K562 (cell line): ENCODE results near the gene MEGF11. TPM values are rescaled to one million over a fixed set of nuclear protein-coding genes. Genes with fewer than 3 reads are reported as not detected.
A peak's percentile ranks its signal among the peaks of the same experiment; 100 is the strongest.

Experiments
- ATAC-seq: fragments of 200-7000 bp; cut with Tn5 transposase; 3 replicates; pipeline ENCODE4 v1.9.1; 2020; ENCODE audit warnings: moderate library complexity
- BruUV-seq: library from RNA; stranded (reverse); fragments of 400-500 nt; replicated peaks from 2 replicates; lab custom pipeline; 2021; lab: Mats Ljungman, UMichigan
- CTCF ChIA-PET: fragments of 300-600 bp; formaldehyde crosslinking; extraction: SDS; loops from one replicate; lab custom pipeline; 2021; ENCODE audit warnings: low intra/inter-chr PET ratio; lab: Yijun Ruan, JAX
- POLR2A ChIA-PET: fragments of 300-600, 350-650 bp; sonication (Branson Sonifier 250); formaldehyde crosslinking; extraction: SDS; loops from one replicate; lab custom pipeline; 2021; ENCODE audit warnings: antibody characterized with exemption, inconsistent platforms; lab: Yijun Ruan, JAX
- DNase-seq, 4 experiments: peaks; one replicate each; pipeline versions ENCODE4 v3.0.0 to v3.0.0-alpha.2; 2011 to 2018; ENCODE audit warnings: low spot score in 3 of 4, mixed read lengths in 3 of 4; ENCODE audit errors: extremely low read depth in 1 of 4
- FAIRE-seq: peaks from 2 replicates; lab custom pipeline; 2011; peaks lifted over from hg19 to GRCh38; lab: Jason Lieb, UNC
- H2AFZ ChIP-seq: 2 replicates; pipeline ENCODE4 v1.6.0; 2011; ENCODE audit warnings: low read depth, low read length, control low read depth, inconsistent platforms
- H3K27ac ChIP-seq: fragments of 200-600 bp; 3 replicates; pipeline ENCODE4 v1.8.0; 2011; ENCODE audit warnings: low read depth, mild to moderate bottlenecking, control low read depth, inconsistent platforms, low read length, moderate library complexity, mixed read lengths; ENCODE audit errors: extremely low read depth
- H3K27me3 ChIP-seq, 2 experiments: fragments of 300-600 bp in 1 of 2; 2 replicates in 1 of 2; 3 replicates in 1 of 2; pipeline versions ENCODE4 v1.6.0 to v1.8.0; 2011; ENCODE audit warnings: inconsistent platforms in 2 of 2, low read length in 2 of 2, mild to moderate bottlenecking in 1 of 2, mixed read lengths in 1 of 2, moderate library complexity in 1 of 2; ENCODE audit not compliant: control insufficient read depth in 2 of 2, insufficient read depth in 2 of 2
- H3K36me3 ChIP-seq: fragments of 300-600 bp; 3 replicates; pipeline ENCODE4 v1.8.0; 2011; ENCODE audit warnings: mild to moderate bottlenecking, low read length, inconsistent platforms; ENCODE audit not compliant: control insufficient read depth, insufficient read depth
- H3K4me1 ChIP-seq, 2 experiments: fragments of 200-600 bp in 1 of 2; replicated peaks in 1 of 2; 2 replicates in 1 of 2; 3 replicates in 1 of 2; pipeline versions ENCODE4 v1.5.1 to v1.8.0; 2011; ENCODE audit warnings: inconsistent platforms in 2 of 2, low read length in 2 of 2, mild to moderate bottlenecking in 1 of 2, mixed read lengths in 1 of 2, moderate library complexity in 1 of 2; ENCODE audit not compliant: control insufficient read depth in 2 of 2, insufficient read depth in 2 of 2
- H3K4me2 ChIP-seq: 2 replicates; pipeline ENCODE4 v1.6.1; 2011; ENCODE audit warnings: low read length, control low read depth, inconsistent platforms, mixed read lengths; ENCODE audit not compliant: insufficient read depth
- H3K4me3 ChIP-seq: fragments of 200-600 bp; sonication (generic), shearing (Covaris generic); 2 replicates; pipeline ENCODE4 v1.5.1; 2016; ENCODE audit warnings: control low read depth, inconsistent platforms
- H3K79me2 ChIP-seq: fragments of 200-600 bp; 3 replicates; pipeline ENCODE4 v1.8.0; 2011; ENCODE audit warnings: low read length, inconsistent platforms; ENCODE audit not compliant: control insufficient read depth, insufficient read depth
- H3K9ac ChIP-seq, 2 experiments: 2 replicates each; pipeline versions ENCODE4 v1.6.0 to v1.6.1; 2011; ENCODE audit warnings: low read depth in 2 of 2, low read length in 2 of 2, control low read depth in 1 of 2, inconsistent platforms in 1 of 2, mild to moderate bottlenecking in 1 of 2, mixed read lengths in 1 of 2; ENCODE audit not compliant: insufficient read depth in 1 of 2
- H3K9me1 ChIP-seq: one replicate; pipeline ENCODE4 v1.6.0; 2011; ENCODE audit warnings: inconsistent platforms, mild to moderate bottlenecking, low read length, moderate library complexity; ENCODE audit not compliant: control insufficient read depth, insufficient read depth
- H3K9me3 ChIP-seq: replicated peaks from 2 replicates; pipeline ENCODE4 v1.5.1; 2011; ENCODE audit warnings: low read depth, low read length, inconsistent platforms; ENCODE audit not compliant: control insufficient read depth, insufficient read depth
- H4K20me1 ChIP-seq: replicated peaks from 2 replicates; pipeline ENCODE4 v1.6.1; 2011; ENCODE audit warnings: low read length, inconsistent platforms, mixed read lengths; ENCODE audit not compliant: control insufficient read depth, insufficient read depth
- EZH2 ChIP-seq: IDR thresholded peaks from 2 replicates; pipeline ENCODE4 v1.6.1; 2012; ENCODE audit warnings: low read depth, mild to moderate bottlenecking, inconsistent platforms, low read length, borderline replicate concordance
- FOXK1 ChIP-seq: sonication (generic); formaldehyde crosslinking; IDR thresholded peaks from 2 replicates; pipeline ENCODE4 v1.8.0; 2022; ENCODE audit warnings: missing genetic modification reagents, mild to moderate bottlenecking, borderline replicate concordance
- GTF2E2 ChIP-seq: fragments of 200-800 bp; sonication (Bioruptor generic); IDR thresholded peaks from 2 replicates; pipeline ENCODE4 v1.6.1; 2016; ENCODE audit warnings: missing genetic modification characterization, missing compliant biosample characterization
- HNRNPL ChIP-seq: fragments of 200-400 bp; formaldehyde crosslinking; IDR thresholded peaks from 2 replicates; pipeline ENCODE4 v1.6.1; 2017; ENCODE audit warnings: low read depth, mild to moderate bottlenecking, low read length
- MCM2 ChIP-seq: fragments of 450-650 bp; IDR thresholded peaks from 2 replicates; pipeline ENCODE4 v1.6.1; 2017; ENCODE audit warnings: low read depth, mild to moderate bottlenecking
- NRF1 ChIP-seq, 2 experiments: fragments of 450-650 bp; IDR thresholded peaks in 1 of 2; conservative IDR thresholded peaks in 1 of 2; 2 replicates each; pipeline ENCODE4 v1.6.1; 2014; ENCODE audit warnings: mild to moderate bottlenecking in 2 of 2
- SMAD1 ChIP-seq: fragments of 150-350 bp; IDR thresholded peaks from 2 replicates; pipeline ENCODE4 v1.6.1; 2014; ENCODE audit warnings: low read length, low read depth; ENCODE audit not compliant: partially characterized antibody
- TAF9B ChIP-seq: fragments of 450-650 bp; IDR thresholded peaks from 2 replicates; pipeline ENCODE4 v1.6.1; 2018; ENCODE audit warnings: mild to moderate bottlenecking; ENCODE audit not compliant: partially characterized antibody
- XRCC4 ChIP-seq: IDR thresholded peaks from one replicate; pipeline ENCODE4 v1.6.1; 2011; ENCODE audit not compliant: insufficient read depth, insufficient read length; ENCODE audit errors: extremely low read depth
- ZNF175 ChIP-seq: fragments of 200-800 bp; sonication (Bioruptor generic); IDR thresholded peaks from 2 replicates; pipeline ENCODE4 v1.6.1; 2016; ENCODE audit warnings: low read depth, mild to moderate bottlenecking, missing genetic modification characterization, missing compliant biosample characterization
- ZNF644 ChIP-seq: fragments of 200-800 bp; sonication (Bioruptor generic); IDR thresholded peaks from 2 replicates; pipeline ENCODE4 v1.6.1; 2016; ENCODE audit warnings: low read depth, missing genetic modification characterization, missing compliant biosample characterization
- WGBS: fragments of 100-300 bp; shearing (Covaris generic); methylation state at CpG from one replicate; pipeline ENCODE4 v1.1.6; 2016; ENCODE audit warnings: low coverage, mixed read lengths; ENCODE audit not compliant: insufficient coverage; ENCODE audit errors: missing lambda C conversion rate; 5-methylcytosine and 5-hydroxymethylcytosine counted together
- in situ Hi-C: fragments of 300-500 bp; cut with MboI; formaldehyde crosslinking; loops from 4 replicates; pipeline ENCODE4 v1.15.0; 2018; ENCODE audit warnings: inconsistent platforms, mixed read lengths
- intact Hi-C: fragments of 100-400 bp; cut with micrococcal nuclease; formaldehyde crosslinking; loops from 2 replicates; pipeline ENCODE4 v1.14.2; 2022
- polyA plus RNA-seq, 8 experiments: library from polyadenylated mRNA; depleted of rRNA in 4 of 8; stranded (reverse) in 5 of 8; unstranded in 3 of 8; fragments of >200 nt; fragmentation: Nextera tagmentation in 2 of 8; fragmentation: Illumina TruSeq in 1 of 8; extraction: Ambion mirVana in 2 of 8; extraction: Trizol in 1 of 8; gene quantifications; 2 replicates each; pipeline versions ENCODE4 v1.2.1 to v1.2.3, GENCODE V29; 2011 to 2014; ENCODE audit warnings: inconsistent platforms in 1 of 8, missing spikeins in 1 of 8
- total RNA-seq, 7 experiments: library from RNA; depleted of rRNA in 6 of 7; stranded (reverse); fragments of >200 nt in 6 of 7; fragmentation: Illumina TruSeq in 2 of 7; extraction: Trizol in 2 of 7; gene quantifications; 2 replicates each; pipeline versions ENCODE4 v1.2.1 to v1.2.3, GENCODE V29; 2011 to 2021; ENCODE audit warnings: low replicate concordance in 1 of 7
- TF ChIP-seq, protein P1 (sequence below): fragments of 250-450 bp; sonication (Bioruptor Pico); IDR thresholded peaks from 2 replicates; pipeline ENCODE4 v1.5.0; 2022; ENCODE audit warnings: mild to moderate bottlenecking
- TF ChIP-seq, protein P2 (sequence below), 3 experiments: IDR thresholded peaks in 2 of 3; conservative IDR thresholded peaks in 1 of 3; 2 replicates each; pipeline ENCODE4 v1.5.1; 2011 to 2012; ENCODE audit warnings: low read length in 3 of 3, mild to moderate bottlenecking in 3 of 3, control low read depth in 2 of 3, improper control_type of control experiment in 1 of 3, inconsistent platforms in 1 of 3, low read depth in 1 of 3, mixed read lengths in 1 of 3, moderate library complexity in 1 of 3; ENCODE audit not compliant: insufficient read depth in 2 of 3

Gene MEGF11
- total and polyA plus RNA-seq, 9 of the 15 experiments (the other 6 are each of a cell fraction or from before 2014, with no cell fraction given): 0.06 to 0.23 (median 0.20) TPM; not detected in 6

DNA sequence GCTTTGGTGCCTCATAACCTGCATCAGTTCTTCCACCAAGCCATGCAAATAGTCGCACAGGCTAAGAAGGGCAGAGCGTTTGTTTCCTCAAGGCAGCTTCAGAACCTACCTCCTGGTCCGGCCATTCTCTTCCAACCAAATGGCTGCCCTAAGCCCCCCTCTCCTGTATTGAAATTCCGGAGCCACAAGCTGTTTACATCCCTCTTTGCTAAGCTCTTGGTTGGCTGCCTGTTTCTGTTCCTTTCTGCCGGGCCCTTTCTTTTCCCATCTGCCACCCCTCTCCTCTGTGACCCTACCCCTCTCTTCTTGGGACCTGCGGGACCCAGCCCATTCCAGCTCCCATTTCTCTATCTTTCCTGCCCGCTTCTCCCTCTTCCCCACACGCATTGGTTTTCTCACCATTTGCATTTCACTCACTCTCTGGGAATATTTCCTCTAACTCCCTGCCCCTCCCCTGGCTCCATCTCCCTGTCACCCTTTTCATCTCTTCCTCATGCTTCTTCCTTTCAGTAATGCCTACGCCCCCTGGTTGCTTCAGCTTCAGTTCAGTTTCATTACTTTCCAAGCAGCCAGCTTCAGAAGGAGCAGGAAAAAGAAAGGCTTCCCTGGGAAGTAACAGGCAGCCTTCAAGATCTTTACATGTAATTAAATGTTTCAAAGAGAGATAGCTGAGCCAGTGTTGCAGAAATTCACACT is 270.8 kb downstream of the MEGF11 start (continued):
- TF ChIP-seq SMAD1 (no peak), EZH2 (no peak), MCM2 (no peak)
- TF ChIP-seq, protein P1, sequence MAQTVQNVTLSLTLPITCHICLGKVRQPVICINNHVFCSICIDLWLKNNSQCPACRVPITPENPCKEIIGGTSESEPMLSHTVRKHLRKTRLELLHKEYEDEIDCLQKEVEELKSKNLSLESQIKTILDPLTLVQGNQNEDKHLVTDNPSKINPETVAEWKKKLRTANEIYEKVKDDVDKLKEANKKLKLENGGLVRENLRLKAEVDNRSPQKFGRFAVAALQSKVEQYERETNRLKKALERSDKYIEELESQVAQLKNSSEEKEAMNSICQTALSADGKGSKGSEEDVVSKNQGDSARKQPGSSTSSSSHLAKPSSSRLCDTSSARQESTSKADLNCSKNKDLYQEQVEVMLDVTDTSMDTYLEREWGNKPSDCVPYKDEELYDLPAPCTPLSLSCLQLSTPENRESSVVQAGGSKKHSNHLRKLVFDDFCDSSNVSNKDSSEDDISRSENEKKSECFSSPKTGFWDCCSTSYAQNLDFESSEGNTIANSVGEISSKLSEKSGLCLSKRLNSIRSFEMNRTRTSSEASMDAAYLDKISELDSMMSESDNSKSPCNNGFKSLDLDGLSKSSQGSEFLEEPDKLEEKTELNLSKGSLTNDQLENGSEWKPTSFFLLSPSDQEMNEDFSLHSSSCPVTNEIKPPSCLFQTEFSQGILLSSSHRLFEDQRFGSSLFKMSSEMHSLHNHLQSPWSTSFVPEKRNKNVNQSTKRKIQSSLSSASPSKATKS (CRISPR knock-in tag): no peak

DNA sequence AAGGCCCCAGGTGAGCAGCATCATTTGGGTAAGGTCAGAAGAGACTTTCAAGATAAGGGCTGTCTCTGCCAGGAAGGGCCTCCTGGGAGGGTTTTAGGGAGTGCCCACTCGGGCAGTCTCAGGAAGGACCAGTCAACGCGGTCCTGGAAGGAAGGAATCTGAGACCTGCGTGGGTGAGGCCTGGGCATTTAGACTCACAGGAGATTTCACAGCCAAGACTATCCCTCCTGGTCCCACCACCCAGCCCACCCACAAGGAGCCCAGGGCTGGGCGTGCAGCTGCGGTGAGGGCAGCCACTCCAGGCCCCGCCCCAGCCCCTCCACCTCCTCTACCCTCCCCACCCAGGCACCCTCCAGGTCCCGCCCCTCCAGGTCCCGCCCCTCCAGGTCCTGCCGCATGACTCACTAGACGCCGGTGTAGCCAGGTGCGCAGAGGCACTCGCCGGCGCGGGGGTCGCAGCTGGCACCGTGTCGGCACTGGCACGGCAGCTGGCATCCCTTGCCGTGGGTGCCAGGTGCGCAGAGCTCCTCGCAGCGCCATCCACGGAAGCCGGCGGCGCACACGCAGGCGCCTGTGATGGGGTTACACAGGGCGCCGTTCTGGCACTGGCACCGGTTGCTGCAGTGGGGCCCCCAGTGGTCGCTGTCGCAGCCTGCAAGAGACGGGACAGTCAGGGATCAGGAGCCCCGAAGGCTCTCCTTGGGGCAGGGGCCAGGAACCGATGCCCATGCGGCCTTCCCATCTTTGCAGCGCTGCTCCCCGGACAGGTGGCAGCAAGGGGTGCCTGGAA is 271.5 kb downstream of the MEGF11 start:
- Histone ChIP-seq H3K4me1 (peaks cover 0 to 11% of the 10 kb centered on the region in 2 experiments; a peak in 2 of 5 replicates), H3K27me3 (peaks cover 22 to 51% of the 10 kb centered on the region in 2 experiments), H4K20me1 (peaks cover 6% of the 10 kb centered on the region; the same call in 1 of the 2 replicates), H3K4me2 (peak overlapping the region; percentile 33; the same call in 1 of the 2 replicates), H2AFZ (no peak overlapping the region), H3K9me3 (no peaks in the 10 kb centered on the region), H3K9me1 (no peaks in the 10 kb centered on the region), H3K79me2 (no peaks in the 10 kb centered on the region), H3K4me3 (no peak overlapping the region), H3K9ac (0 out of 4 replicates have a peak overlapping the region, but pooled peaks of 1 of the 2 experiments have one; percentile 8), H3K36me3 (no peaks in the 10 kb centered on the region), H3K27ac (no peak overlapping the region)
- intact Hi-C loops (loop anchor here (5.0 to 10.0 kb wide), 2 partner anchors 213 to 305 kb away; no protein-coding TSS in a partner anchor), in situ Hi-C loops (no loop called here)
- FAIRE-seq (no peak), ATAC-seq (peak; percentile 85), DNase-seq (peak; percentile 24 to 80 (median 66))
- CTCF ChIA-PET: no interaction called here
- POLR2A ChIA-PET: interaction anchor here (0.8 to 1.5 kb wide), 2 partner anchors 11 to 70 kb away, joined by 3 to 6 read pairs; no protein-coding TSS in a partner anchor
- no TSS peak for BruUV-seq
- 7% methylated on average over 28 of the region's 42 CpGs for WGBS
- TF ChIP-seq TAF9B (no peak), XRCC4 (no peak), ZNF175 (CRISPR knock-in tag) (no peak), HNRNPL (peak; percentile 42; the same call in 1 of the 2 replicates), ZNF644 (tag) (no peak), GTF2E2 (tag) (no peak), FOXK1 (no peak), NRF1 (conservative IDR thresholded peaks at IDR 0.05 in 1 of 2, IDR thresholded peaks at IDR 0.05 in 1 of 2) (peak; percentile 50 to 64; a peak in 3 of 4 replicates)
- TF ChIP-seq, protein P2, sequence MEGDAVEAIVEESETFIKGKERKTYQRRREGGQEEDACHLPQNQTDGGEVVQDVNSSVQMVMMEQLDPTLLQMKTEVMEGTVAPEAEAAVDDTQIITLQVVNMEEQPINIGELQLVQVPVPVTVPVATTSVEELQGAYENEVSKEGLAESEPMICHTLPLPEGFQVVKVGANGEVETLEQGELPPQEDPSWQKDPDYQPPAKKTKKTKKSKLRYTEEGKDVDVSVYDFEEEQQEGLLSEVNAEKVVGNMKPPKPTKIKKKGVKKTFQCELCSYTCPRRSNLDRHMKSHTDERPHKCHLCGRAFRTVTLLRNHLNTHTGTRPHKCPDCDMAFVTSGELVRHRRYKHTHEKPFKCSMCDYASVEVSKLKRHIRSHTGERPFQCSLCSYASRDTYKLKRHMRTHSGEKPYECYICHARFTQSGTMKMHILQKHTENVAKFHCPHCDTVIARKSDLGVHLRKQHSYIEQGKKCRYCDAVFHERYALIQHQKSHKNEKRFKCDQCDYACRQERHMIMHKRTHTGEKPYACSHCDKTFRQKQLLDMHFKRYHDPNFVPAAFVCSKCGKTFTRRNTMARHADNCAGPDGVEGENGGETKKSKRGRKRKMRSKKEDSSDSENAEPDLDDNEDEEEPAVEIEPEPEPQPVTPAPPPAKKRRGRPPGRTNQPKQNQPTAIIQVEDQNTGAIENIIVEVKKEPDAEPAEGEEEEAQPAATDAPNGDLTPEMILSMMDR (IDR thresholded peaks at IDR 0.05 in 2 of 3, conservative IDR thresholded peaks at IDR 0.05 in 1 of 3; ENCODE audit: insufficient read depth in 2 of 3, low read depth in 1 of 3, low read length in 3 of 3): peak; percentile 38 to 49 (median 39); a peak in 4 of 6 replicates
